CD14-positive monocyte (primary cell): Measurements from ENCODE around the gene MAP2K7. TPM values are rescaled to one million over a fixed set of nuclear protein-coding genes. Genes with fewer than 3 reads are reported as not detected.

Experiments used
- DNase-seq, 3 donors: peaks; one replicate each; pipeline ENCODE4 v3.0.0-alpha.2; 2011 to 2022
- H2AFZ ChIP-seq: 2 replicates; pipeline ENCODE4 v1.6.0; 2012; ENCODE audit warnings: mild to moderate bottlenecking, low read depth, low read length, inconsistent platforms; ENCODE audit not compliant: insufficient read depth, poor library complexity, severe bottlenecking
- H3K27ac ChIP-seq, 2 donors: 1 replicate in 1 of 2; 2 replicates in 1 of 2; pipeline ENCODE4 v1.5.1; 2012 to 2013; ENCODE audit warnings: low read length in 2 of 2, control low read depth in 1 of 2, inconsistent platforms in 1 of 2, low read depth in 1 of 2, mild to moderate bottlenecking in 1 of 2
- H3K27me3 ChIP-seq, 2 donors: one replicate each; pipeline versions ENCODE4 v1.6.0 to v1.6.1; 2011 to 2013; ENCODE audit warnings: low read length in 2 of 2; ENCODE audit not compliant: control insufficient read depth in 2 of 2, insufficient read depth in 2 of 2
- H3K36me3 ChIP-seq, 2 donors: replicated peaks in 1 of 2; 1 replicate in 1 of 2; 2 replicates in 1 of 2; pipeline versions ENCODE4 v1.5.1 to v1.6.1; 2012 to 2013; ENCODE audit warnings: low read length in 2 of 2, control low read depth in 1 of 2, inconsistent platforms in 1 of 2, mild to moderate bottlenecking in 1 of 2; ENCODE audit not compliant: insufficient read depth in 2 of 2, control insufficient read depth in 1 of 2
- H3K4me1 ChIP-seq, 2 donors: 1 replicate in 1 of 2; 2 replicates in 1 of 2; pipeline versions ENCODE4 v1.5.1 to v1.6.1; 2012 to 2013; ENCODE audit warnings: low read length in 2 of 2, control low read depth in 1 of 2, inconsistent platforms in 1 of 2, mild to moderate bottlenecking in 1 of 2, moderate library complexity in 1 of 2; ENCODE audit not compliant: insufficient read depth in 2 of 2, control insufficient read depth in 1 of 2
- H3K4me2 ChIP-seq: replicated peaks from 2 replicates; pipeline ENCODE3; 2012; ENCODE audit warnings: low read length, moderate library complexity, mild to moderate bottlenecking; ENCODE audit not compliant: poor library complexity, severe bottlenecking; ENCODE audit errors: extremely low read depth
- H3K4me3 ChIP-seq, 3 experiments: fragments of 200-600 bp in 1 of 3; sonication (generic) in 1 of 3; replicated peaks in 1 of 3; 1 replicate in 2 of 3; 2 replicates in 1 of 3; pipeline ENCODE4 v1.5.1; 2011 to 2013; ENCODE audit warnings: low read length in 3 of 3, mild to moderate bottlenecking in 3 of 3, control low read depth in 2 of 3, low read depth in 2 of 3, inconsistent platforms in 1 of 3, moderate library complexity in 1 of 3
- H3K79me2 ChIP-seq: 2 replicates; pipeline ENCODE4 v1.6.0; 2012; ENCODE audit warnings: mild to moderate bottlenecking, control low read depth, inconsistent platforms, low read length, moderate library complexity; ENCODE audit not compliant: insufficient read depth
- H3K9ac ChIP-seq: 2 replicates; pipeline ENCODE4 v1.6.0; 2017; ENCODE audit warnings: low read length, mild to moderate bottlenecking; ENCODE audit not compliant: insufficient read depth, poor library complexity, severe bottlenecking
- H3K9me3 ChIP-seq, 2 donors: replicated peaks in 1 of 2; 1 replicate in 1 of 2; 2 replicates in 1 of 2; pipeline versions ENCODE4 v1.5.1 to v1.6.1; 2012 to 2013; ENCODE audit warnings: low read length in 2 of 2, control low read depth in 1 of 2; ENCODE audit not compliant: control insufficient read depth in 1 of 2, insufficient read depth in 1 of 2
- H4K20me1 ChIP-seq: 2 replicates; pipeline ENCODE4 v1.6.0; 2012; ENCODE audit warnings: mild to moderate bottlenecking, low read length, control low read depth, moderate library complexity; ENCODE audit not compliant: insufficient read depth
- H3K27ac Mint-ChIP-seq, 7 donors: one replicate each; pipeline ENCODE4 v1.8.0; 2020; ENCODE audit warnings: mild to moderate bottlenecking in 7 of 7, mixed read lengths in 7 of 7, moderate library complexity in 6 of 7, inconsistent platforms in 2 of 7
- H3K27me3 Mint-ChIP-seq, 3 donors: one replicate each; pipeline ENCODE4 v1.8.0; 2021 to 2022; ENCODE audit warnings: low read depth in 3 of 3, mild to moderate bottlenecking in 3 of 3, mixed read lengths in 3 of 3, moderate library complexity in 3 of 3, inconsistent platforms in 1 of 3
- H3K36me3 Mint-ChIP-seq, 2 donors: one replicate each; pipeline ENCODE4 v1.8.0; 2020; ENCODE audit warnings: mixed read lengths in 2 of 2, inconsistent platforms in 1 of 2, mild to moderate bottlenecking in 1 of 2
- H3K4me1 Mint-ChIP-seq: one replicate; pipeline ENCODE4 v1.8.0; 2020; ENCODE audit warnings: mild to moderate bottlenecking, mixed read lengths
- H3K4me3 Mint-ChIP-seq, 2 donors: one replicate each; pipeline ENCODE4 v1.8.0; 2020; ENCODE audit warnings: mild to moderate bottlenecking in 2 of 2, mixed read lengths in 2 of 2, moderate library complexity in 1 of 2
- H3K9me3 Mint-ChIP-seq, 7 donors: one replicate each; pipeline ENCODE4 v1.8.0; 2020 to 2022; ENCODE audit warnings: mixed read lengths in 7 of 7, mild to moderate bottlenecking in 6 of 7, moderate library complexity in 6 of 7, inconsistent platforms in 2 of 7
- WGBS: methylation state at CpG from one replicate; pipeline ENCODE4 v1.1.5; 2013; ENCODE audit warnings: missing lambda C conversion rate; ENCODE audit not compliant: insufficient coverage; 5-methylcytosine and 5-hydroxymethylcytosine counted together
- intact Hi-C, 2 donors: fragments of 100-400 bp; cut with micrococcal nuclease; formaldehyde crosslinking; loops; one replicate each; pipeline versions ENCODE4 v1.15.0 to v1.15.1; 2023
- polyA plus RNA-seq, 3 donors: library from polyadenylated mRNA; depleted of rRNA in 1 of 3; unstranded in 2 of 3; stranded (reverse) in 1 of 3; fragments of 300-500 nt in 2 of 3; fragments of >200 nt in 1 of 3; fragmentation: Illumina TruSeq in 2 of 3; gene quantifications; 1 replicate in 2 of 3; 2 replicates in 1 of 3; pipeline ENCODE4 v1.2.3, GENCODE V29; 2012 to 2021
- TF ChIP-seq, protein P1 (sequence below): fragments of 200-600 bp; IDR thresholded peaks from one replicate; pipeline ENCODE4 v1.8.0; 2022; ENCODE audit warnings: antibody characterized with exemption, mild to moderate bottlenecking

Gene MAP2K7
- polyA plus RNA-seq, 3 donors: 0.92 to 39.5 (median 1.5) TPM

GRCh38 chr19:7920519-7921301 lies 17.0 kb downstream of the MAP2K7 start:
- Mint-ChIP-seq H3K9me3 (peaks cover 0 to 22% (median 12%) of the 10 kb centered on the region in 7 donors), H3K4me3 (peak overlapping the region; percentile 91 to 99), H3K27me3 (peaks cover 41 to 58% (median 49%) of the 10 kb centered on the region in 3 donors), H3K27ac (peak overlapping the region; percentile 90 to 99 (median 97)), H3K36me3 (peaks cover 15 to 17% of the 10 kb centered on the region in 2 donors), H3K4me1 (peaks cover 48% of the 10 kb centered on the region)
- Histone ChIP-seq H3K27ac (peak overlapping the region; percentile 83 to 88), H3K27me3 (peaks cover 19 to 33% of the 10 kb centered on the region in 2 donors), H3K4me3 (peak overlapping the region; percentile 63 to 87 (median 69)), H4K20me1 (peaks cover 4% of the 10 kb centered on the region), H3K9ac (peak overlapping the region; percentile 69), H3K9me3 (peaks cover 0 to 10% of the 10 kb centered on the region in 2 donors), H3K4me2 (peak overlapping the region; percentile 98), H3K36me3 (peaks cover 12 to 15% of the 10 kb centered on the region in 2 donors), H2AFZ (peak overlapping the region; percentile 88), H3K79me2 (no peaks in the 10 kb centered on the region), H3K4me1 (peaks cover 39 to 69% of the 10 kb centered on the region in 2 donors)
- peak; percentile 95 to 98 (median 98) for DNase-seq
- intact Hi-C loops: loop anchor here (1.0 to 10.0 kb wide), 5 partner anchors 17 to 1894 kb away; partner anchors contain the start of genes FBXL12 (in 1 of the 2), MAP2K7 (in 1 of the 2), PRR36 (in 1 of the 2) and TIMM44 (in 1 of the 2)
- TF ChIP-seq, protein P1, sequence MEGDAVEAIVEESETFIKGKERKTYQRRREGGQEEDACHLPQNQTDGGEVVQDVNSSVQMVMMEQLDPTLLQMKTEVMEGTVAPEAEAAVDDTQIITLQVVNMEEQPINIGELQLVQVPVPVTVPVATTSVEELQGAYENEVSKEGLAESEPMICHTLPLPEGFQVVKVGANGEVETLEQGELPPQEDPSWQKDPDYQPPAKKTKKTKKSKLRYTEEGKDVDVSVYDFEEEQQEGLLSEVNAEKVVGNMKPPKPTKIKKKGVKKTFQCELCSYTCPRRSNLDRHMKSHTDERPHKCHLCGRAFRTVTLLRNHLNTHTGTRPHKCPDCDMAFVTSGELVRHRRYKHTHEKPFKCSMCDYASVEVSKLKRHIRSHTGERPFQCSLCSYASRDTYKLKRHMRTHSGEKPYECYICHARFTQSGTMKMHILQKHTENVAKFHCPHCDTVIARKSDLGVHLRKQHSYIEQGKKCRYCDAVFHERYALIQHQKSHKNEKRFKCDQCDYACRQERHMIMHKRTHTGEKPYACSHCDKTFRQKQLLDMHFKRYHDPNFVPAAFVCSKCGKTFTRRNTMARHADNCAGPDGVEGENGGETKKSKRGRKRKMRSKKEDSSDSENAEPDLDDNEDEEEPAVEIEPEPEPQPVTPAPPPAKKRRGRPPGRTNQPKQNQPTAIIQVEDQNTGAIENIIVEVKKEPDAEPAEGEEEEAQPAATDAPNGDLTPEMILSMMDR: no peak
- WGBS: under 1% methylated on average over 42 of the region's 62 CpGs

DNA sequence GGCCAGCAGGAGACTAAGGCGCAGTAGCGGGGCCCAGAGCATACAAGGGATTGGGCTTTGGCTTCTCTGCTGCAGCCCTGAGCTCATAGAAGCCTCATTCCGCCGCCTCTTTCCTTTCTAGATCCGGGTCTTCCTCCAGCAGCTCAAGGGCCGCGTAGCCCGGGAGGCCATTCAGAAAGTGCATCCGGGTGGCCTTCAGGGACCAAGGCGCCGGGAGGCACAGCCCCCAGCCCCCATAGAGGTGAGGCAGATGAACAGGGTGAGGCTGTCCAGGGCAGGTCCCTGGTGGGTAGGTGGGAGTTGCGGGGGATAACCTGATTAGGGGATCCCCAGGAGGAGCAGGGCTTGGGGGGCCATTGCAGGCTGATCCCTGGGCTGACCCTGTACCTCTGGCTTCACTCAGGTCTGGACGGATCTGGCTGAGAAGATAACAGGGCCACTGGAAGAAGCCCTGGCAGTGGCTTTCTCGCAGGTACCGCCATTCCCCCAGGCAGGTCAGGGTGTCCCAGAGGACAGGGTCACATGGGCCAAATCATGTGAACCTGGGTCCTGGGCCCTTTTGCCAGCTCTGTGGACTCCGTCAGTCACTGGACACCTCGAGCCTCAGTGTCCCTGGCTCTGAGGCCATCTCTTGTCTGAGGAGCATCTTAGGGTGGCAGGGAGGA lies 17.8 kb downstream of the MAP2K7 start:
- WGBS: 53% methylated on average over 15 of the region's 17 CpGs
- intact Hi-C loops: loop anchor here (5.0 to 10.0 kb wide), 3 partner anchors 49 to 1893 kb away; partner anchors contain the start of genes FBXL12 (in 1 of the 2) and PRR36 (in 1 of the 2)
- H3K9ac ChIP-seq: peak overlapping the region; percentile 63

More for the DNA sequence above, 17.8 kb downstream of the MAP2K7 start:
- H3K4me1 Mint-ChIP-seq: peaks cover 46% of the 10 kb centered on the region
- peak overlapping the region; percentile 91 to 99 for H3K4me3 Mint-ChIP-seq
- H3K4me1 ChIP-seq: peaks cover 36 to 66% of the 10 kb centered on the region in 2 donors
- H2AFZ ChIP-seq: peak overlapping the region; percentile 80
- H3K36me3 Mint-ChIP-seq: peaks cover 16 to 18% of the 10 kb centered on the region in 2 donors
- H3K36me3 ChIP-seq: peaks cover 12 to 15% of the 10 kb centered on the region in 2 donors
- H4K20me1 ChIP-seq: peaks cover 5% of the 10 kb centered on the region
- peak overlapping the region; percentile 75 for H3K4me2 ChIP-seq
- peaks cover 39 to 54% (median 43%) of the 10 kb centered on the region in 3 donors for H3K27me3 Mint-ChIP-seq
- peak overlapping the region; percentile 41 to 87 (median 69) for H3K4me3 ChIP-seq
- H3K27me3 ChIP-seq: peaks cover 17 to 26% of the 10 kb centered on the region in 2 donors
- no peak for DNase-seq
- H3K27ac ChIP-seq: peak overlapping the region; percentile 83 to 88
- no peaks in the 10 kb centered on the region for H3K79me2 ChIP-seq
- peaks cover 0 to 8% of the 10 kb centered on the region in 2 donors for H3K9me3 ChIP-seq
- TF ChIP-seq, protein P1: no peak
- H3K27ac Mint-ChIP-seq: peak overlapping the region; percentile 90 to 99 (median 97)
- H3K9me3 Mint-ChIP-seq: peaks cover 0 to 22% (median 12%) of the 10 kb centered on the region in 7 donors
